ENCODE results near the gene FGF16.
A peak's percentile ranks its signal among the peaks of the same experiment; 100 is the strongest.
"Not testable (repeated sequence)": the region's sequence is repeated elsewhere in the genome, so short reads cannot be mapped to it uniquely, and the experiment has no call there.

FGF16 gene

GRCh38 chrX:77446908-77447652 is at the start of gene FGF16:
FGF16 (plus strand) TSS chrX:77447389; CDS start chrX:77447675, 286 bp downstream.
- TF ChIP-seq CTCF (IDR thresholded peaks at IDR 0.05; ENCODE audit: insufficient read depth, missing control alignments) = no peak
- FAIRE-seq (no peak), DNase-seq (ENCODE audit: insufficient read length, low spot score) (no peak)

- DNase-seq (ENCODE audit: insufficient read length, low spot score) (no peak), FAIRE-seq (no peak)
- no peak for TF ChIP-seq CTCF (IDR thresholded peaks at IDR 0.05; ENCODE audit: insufficient read depth, missing control alignments)
Observed at GRCh38 chrX:77398330-77398954, 48.7 kb upstream of the FGF16 start.

GRCh38 chrX:77404419-77404818 is 42.8 kb upstream of the FGF16 start:
- DNase-seq (ENCODE audit: insufficient read length, low spot score) (no peak), FAIRE-seq (no peak)
- no peak for TF ChIP-seq CTCF (IDR thresholded peaks at IDR 0.05; ENCODE audit: insufficient read depth, missing control alignments)

- not testable (repeated sequence) for DNase-seq (ENCODE audit: insufficient read length, low spot score); FAIRE-seq
Observed at GRCh38 chrX:77407821-77408220, 39.4 kb upstream of the FGF16 start.

GRCh38 chrX:77412631-77413030 is 34.6 kb upstream of the FGF16 start:
- TF ChIP-seq CTCF (IDR thresholded peaks at IDR 0.05; ENCODE audit: insufficient read depth, missing control alignments) = no peak
- FAIRE-seq = no peak
- DNase-seq (ENCODE audit: insufficient read length, low spot score) = no peak

- peak; percentile 16 for TF ChIP-seq CTCF (IDR thresholded peaks at IDR 0.05; ENCODE audit: insufficient read depth, missing control alignments)
- no peak for FAIRE-seq
- DNase-seq (ENCODE audit: insufficient read length, low spot score) = no peak
Observed at GRCh38 chrX:77415161-77415560, 32.0 kb upstream of the FGF16 start.

GRCh38 chrX:77415882-77416281 is 31.3 kb upstream of the FGF16 start:
- TF ChIP-seq CTCF (IDR thresholded peaks at IDR 0.05; ENCODE audit: insufficient read depth, missing control alignments) = no peak
- FAIRE-seq (no peak), DNase-seq (ENCODE audit: insufficient read length, low spot score) (no peak)
